ENCODE results near the gene PALLD. TPM values are rescaled to one million over a fixed set of nuclear protein-coding genes. Genes with fewer than 3 reads are reported as not detected.

Gene PALLD
- total RNA-seq, 1 experiment from 2014 or later, result 18.3 TPM

GRCh38 chr4:168696280-168696679 is 199.4 kb downstream of the PALLD start:
- H3K4me1 Mint-ChIP-seq, result peaks cover 3 to 4% of the 10 kb centered on the region in 2 experiments; a peak in 2 of 4 replicates
- WGBS (ENCODE audit: extremely low coverage, insufficient read length, low lambda C conversion rate), result no CpG with 5 or more reads among the region's 1 CpG
- H3K9ac ChIP-seq (ENCODE audit: extremely low read depth, insufficient read length, low read length), result no peak overlapping the region
- H2BK5ac ChIP-seq (ENCODE audit: insufficient read length, low read length), result no peak overlapping the region
- H3K79me1 ChIP-seq (ENCODE audit: insufficient read depth, low read depth, low read length, poor library complexity, severe bottlenecking), result no peaks in the 10 kb centered on the region
- no peak overlapping the region for H2BK120ac ChIP-seq (ENCODE audit: low read depth, low read length, poor library complexity, severe bottlenecking)
- no peaks in the 10 kb centered on the region for H3K27me3 ChIP-seq (ENCODE audit: insufficient read depth, low read length)
- no peak overlapping the region for H2BK20ac ChIP-seq (ENCODE audit: low read depth, low read length, poor library complexity, severe bottlenecking)
- H2AFZ ChIP-seq (ENCODE audit: low read length), result no peak overlapping the region
- TF ChIP-seq, protein P1, sequence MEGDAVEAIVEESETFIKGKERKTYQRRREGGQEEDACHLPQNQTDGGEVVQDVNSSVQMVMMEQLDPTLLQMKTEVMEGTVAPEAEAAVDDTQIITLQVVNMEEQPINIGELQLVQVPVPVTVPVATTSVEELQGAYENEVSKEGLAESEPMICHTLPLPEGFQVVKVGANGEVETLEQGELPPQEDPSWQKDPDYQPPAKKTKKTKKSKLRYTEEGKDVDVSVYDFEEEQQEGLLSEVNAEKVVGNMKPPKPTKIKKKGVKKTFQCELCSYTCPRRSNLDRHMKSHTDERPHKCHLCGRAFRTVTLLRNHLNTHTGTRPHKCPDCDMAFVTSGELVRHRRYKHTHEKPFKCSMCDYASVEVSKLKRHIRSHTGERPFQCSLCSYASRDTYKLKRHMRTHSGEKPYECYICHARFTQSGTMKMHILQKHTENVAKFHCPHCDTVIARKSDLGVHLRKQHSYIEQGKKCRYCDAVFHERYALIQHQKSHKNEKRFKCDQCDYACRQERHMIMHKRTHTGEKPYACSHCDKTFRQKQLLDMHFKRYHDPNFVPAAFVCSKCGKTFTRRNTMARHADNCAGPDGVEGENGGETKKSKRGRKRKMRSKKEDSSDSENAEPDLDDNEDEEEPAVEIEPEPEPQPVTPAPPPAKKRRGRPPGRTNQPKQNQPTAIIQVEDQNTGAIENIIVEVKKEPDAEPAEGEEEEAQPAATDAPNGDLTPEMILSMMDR (conservative IDR thresholded peaks at IDR 0.05), result no peak
- H4K5ac ChIP-seq (ENCODE audit: insufficient read length, low read depth, low read length), result no peak overlapping the region
- H3K4me3 Mint-ChIP-seq, result no peak overlapping the region
- no peaks in the 10 kb centered on the region for H3K9me3 Mint-ChIP-seq
- H4K8ac ChIP-seq (replicated peaks; ENCODE audit: insufficient read length, low read depth, low read length), result no peak overlapping the region
- no peak overlapping the region for H2AK5ac ChIP-seq (ENCODE audit: insufficient read length, low read length)
- no peaks in the 10 kb centered on the region for H3K36me3 Mint-ChIP-seq (ENCODE audit: insufficient read depth in 1 of 3, low read depth in 3 of 3)
- H3K18ac ChIP-seq (ENCODE audit: insufficient read length, low read depth, low read length), result no peak overlapping the region
- H3K23ac ChIP-seq (ENCODE audit: insufficient read length, low read depth, low read length), result no peak overlapping the region
- H3K4ac ChIP-seq (ENCODE audit: low read depth, low read length), result no peak overlapping the region
- H3T11ph ChIP-seq (ENCODE audit: low read length), result no peak overlapping the region
- no peaks in the 10 kb centered on the region for H3K9me3 ChIP-seq (ENCODE audit: control insufficient read depth, low read depth, low read length)
- no peaks in the 10 kb centered on the region for H3K79me2 ChIP-seq (ENCODE audit: insufficient read depth, low read length)
- no peak for DNase-seq
- no peak overlapping the region for H3K27ac ChIP-seq (ENCODE audit: insufficient read length, low read depth, low read length)
- no peak overlapping the region for H3K14ac ChIP-seq (ENCODE audit: insufficient read depth, low read length)
- H2BK15ac ChIP-seq (ENCODE audit: low read depth, low read length), result no peak overlapping the region
- no peak overlapping the region for H3K4me2 ChIP-seq (ENCODE audit: insufficient read depth, insufficient read length, low read length)
- H4K20me1 ChIP-seq (ENCODE audit: control insufficient read depth, insufficient read depth, insufficient read length), result no peaks in the 10 kb centered on the region
- no peak overlapping the region for H2BK12ac ChIP-seq (ENCODE audit: insufficient read length, low read depth, low read length)
- H4K91ac ChIP-seq (ENCODE audit: insufficient read length, low read depth, low read length), result no peak overlapping the region
- H3K4me1 ChIP-seq (ENCODE audit: insufficient read depth, low read length), result no peaks in the 10 kb centered on the region
- no peak overlapping the region for H3K27ac Mint-ChIP-seq
- H3K56ac ChIP-seq (ENCODE audit: insufficient read length, low read depth, low read length), result no peak overlapping the region
- H3K23me2 ChIP-seq (ENCODE audit: insufficient read length, low read depth, low read length, poor library complexity, severe bottlenecking), result no peaks in the 10 kb centered on the region
- no peaks in the 10 kb centered on the region for H3K27me3 Mint-ChIP-seq (ENCODE audit: low read depth)

Measured in H9 (cell line).